ENCODE data around the gene VWA1.

The VWA1 gene

DNA sequence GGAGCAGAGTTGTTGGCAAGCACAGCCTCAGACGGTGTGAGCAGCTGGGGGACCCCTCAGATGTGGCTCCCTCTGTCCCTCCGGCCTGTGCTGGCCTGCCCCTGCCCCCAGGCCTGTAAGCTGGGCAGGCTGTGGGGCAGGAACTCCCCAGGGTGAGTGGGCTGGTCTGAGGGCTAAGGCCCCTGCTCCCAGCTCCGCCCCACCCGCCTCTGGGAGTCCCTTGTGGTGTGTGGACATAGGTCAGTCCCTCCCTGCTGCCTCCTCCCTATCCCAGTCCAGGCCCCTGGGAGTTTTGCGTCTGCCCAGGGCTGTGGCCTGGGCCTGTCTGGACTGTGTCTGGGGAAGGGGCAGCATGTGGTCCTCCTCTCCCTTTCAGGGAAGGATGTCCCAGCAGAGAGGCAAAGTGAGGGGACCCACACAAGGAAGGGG, 3.6 kb upstream of the VWA1 start:
- TF ChIP-seq, protein P1, sequence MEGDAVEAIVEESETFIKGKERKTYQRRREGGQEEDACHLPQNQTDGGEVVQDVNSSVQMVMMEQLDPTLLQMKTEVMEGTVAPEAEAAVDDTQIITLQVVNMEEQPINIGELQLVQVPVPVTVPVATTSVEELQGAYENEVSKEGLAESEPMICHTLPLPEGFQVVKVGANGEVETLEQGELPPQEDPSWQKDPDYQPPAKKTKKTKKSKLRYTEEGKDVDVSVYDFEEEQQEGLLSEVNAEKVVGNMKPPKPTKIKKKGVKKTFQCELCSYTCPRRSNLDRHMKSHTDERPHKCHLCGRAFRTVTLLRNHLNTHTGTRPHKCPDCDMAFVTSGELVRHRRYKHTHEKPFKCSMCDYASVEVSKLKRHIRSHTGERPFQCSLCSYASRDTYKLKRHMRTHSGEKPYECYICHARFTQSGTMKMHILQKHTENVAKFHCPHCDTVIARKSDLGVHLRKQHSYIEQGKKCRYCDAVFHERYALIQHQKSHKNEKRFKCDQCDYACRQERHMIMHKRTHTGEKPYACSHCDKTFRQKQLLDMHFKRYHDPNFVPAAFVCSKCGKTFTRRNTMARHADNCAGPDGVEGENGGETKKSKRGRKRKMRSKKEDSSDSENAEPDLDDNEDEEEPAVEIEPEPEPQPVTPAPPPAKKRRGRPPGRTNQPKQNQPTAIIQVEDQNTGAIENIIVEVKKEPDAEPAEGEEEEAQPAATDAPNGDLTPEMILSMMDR (IDR thresholded peaks at IDR 0.05; ENCODE audit: poor library complexity, severe bottlenecking): no peak

DNA sequence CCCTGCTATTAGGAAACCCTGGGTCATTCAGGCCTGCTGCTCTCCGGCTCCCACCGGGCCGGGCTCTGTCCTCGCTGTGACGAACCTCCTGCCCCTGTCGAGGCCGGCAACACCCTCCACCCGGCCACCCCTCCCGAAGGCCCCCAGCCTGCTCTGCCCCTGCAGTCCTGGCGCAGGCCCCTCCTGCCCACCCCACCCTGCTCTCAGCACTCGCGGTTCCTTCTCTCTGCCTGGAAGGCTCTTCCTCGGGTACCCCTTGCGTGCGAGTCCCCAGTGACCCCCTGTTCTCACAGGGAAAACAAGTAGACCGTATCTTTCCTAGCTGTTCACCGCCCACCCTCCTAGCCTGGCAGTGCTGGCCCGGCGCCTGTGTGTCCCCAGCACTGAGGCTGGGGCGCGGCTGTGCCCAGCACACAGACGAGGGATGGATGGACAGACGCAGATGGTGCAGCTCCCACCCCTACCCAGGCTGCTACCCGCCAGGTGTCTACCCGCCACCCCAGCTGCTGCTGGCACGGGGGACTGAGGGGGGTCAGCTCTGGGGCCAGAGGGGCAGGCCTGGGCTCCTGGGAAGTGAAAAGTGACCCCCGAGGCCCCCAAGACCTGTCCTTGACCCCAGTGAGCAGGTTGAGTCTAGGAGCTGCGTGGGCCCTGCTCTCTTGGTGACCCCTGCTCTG, 3.1 kb upstream of the VWA1 start:
- no peak for ATAC-seq (ENCODE audit: low read depth)
- Histone ChIP-seq H3K36me3 (ENCODE audit: low read depth) (no peaks in the 10 kb centered on the region), H3K27ac (ENCODE audit: poor library complexity, severe bottlenecking) (peak overlapping the region; percentile 14), H3K4me1 (ENCODE audit: insufficient read depth, poor library complexity, severe bottlenecking) (peaks cover 9% of the 10 kb centered on the region), H3K27me3 (ENCODE audit: insufficient read depth, poor library complexity, severe bottlenecking) (no peaks in the 10 kb centered on the region), H3K9me3 (ENCODE audit: severe bottlenecking) (no peaks in the 10 kb centered on the region), H3K4me3 (ENCODE audit: severe bottlenecking) (no peak overlapping the region)
- no peak for DNase-seq (ENCODE audit: low spot score)
- TF ChIP-seq, protein P1 (IDR thresholded peaks at IDR 0.05; ENCODE audit: poor library complexity, severe bottlenecking): no peak

More for the DNA sequence above, 3.6 kb upstream of the VWA1 start:
- Histone ChIP-seq H3K4me1 (ENCODE audit: insufficient read depth, poor library complexity, severe bottlenecking) (peaks cover 9% of the 10 kb centered on the region), H3K36me3 (ENCODE audit: low read depth) (no peaks in the 10 kb centered on the region), H3K27ac (ENCODE audit: poor library complexity, severe bottlenecking) (peak overlapping the region; percentile 14), H3K9me3 (ENCODE audit: severe bottlenecking) (no peaks in the 10 kb centered on the region), H3K4me3 (ENCODE audit: severe bottlenecking) (no peak overlapping the region), H3K27me3 (ENCODE audit: insufficient read depth, poor library complexity, severe bottlenecking) (no peaks in the 10 kb centered on the region)
- DNase-seq (ENCODE audit: low spot score): no peak
- peak; percentile 10; the same call in 1 of the 3 replicates for ATAC-seq (ENCODE audit: low read depth)

DNA sequence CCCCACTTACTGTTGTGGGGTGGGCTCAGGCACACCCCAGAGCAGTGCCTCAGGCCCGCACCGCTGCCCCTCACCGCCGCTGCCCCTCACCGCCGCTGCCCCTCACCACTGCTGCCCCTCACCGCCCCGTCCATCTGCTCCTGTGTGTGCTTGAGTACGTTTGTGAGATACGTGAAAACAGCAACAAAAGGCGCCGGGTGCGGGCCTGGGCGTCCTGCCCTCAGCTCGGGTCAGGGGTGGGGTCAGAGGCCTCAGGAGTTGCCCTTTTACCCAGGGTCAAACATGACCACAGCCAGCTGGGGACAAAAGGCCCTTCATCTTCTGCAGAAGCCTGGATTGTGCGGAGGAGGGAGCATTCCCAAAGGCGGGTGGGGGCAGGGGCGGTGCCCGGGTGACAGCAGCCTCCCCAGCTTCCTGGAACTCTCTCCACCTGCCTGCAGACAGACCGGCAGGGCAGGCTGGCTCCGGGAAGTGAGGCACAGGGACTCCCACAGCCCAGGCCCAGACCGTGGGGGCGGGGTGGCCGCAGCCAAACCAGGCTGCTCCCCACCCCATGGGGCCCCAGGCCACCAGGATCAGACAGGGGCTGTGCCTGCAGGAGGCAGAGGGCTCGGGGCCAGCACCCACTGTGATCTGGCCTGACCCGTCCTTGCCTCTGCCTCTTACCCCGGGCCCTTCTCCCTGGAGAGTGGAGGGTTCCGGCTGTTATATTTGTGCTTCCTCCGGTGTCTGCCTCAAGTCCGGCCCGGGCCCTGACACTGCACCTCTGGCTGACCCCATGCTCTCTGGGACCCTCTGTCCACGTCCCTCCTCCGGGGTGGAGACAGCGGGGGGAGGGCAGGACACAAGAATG, 2.3 kb upstream of the VWA1 start:
- peak overlapping the region; percentile 29 for H3K27ac ChIP-seq (ENCODE audit: poor library complexity, severe bottlenecking)
- H3K27me3 ChIP-seq (ENCODE audit: insufficient read depth, poor library complexity, severe bottlenecking): no peaks in the 10 kb centered on the region
- ATAC-seq (ENCODE audit: low read depth) (peak; percentile 56), DNase-seq (ENCODE audit: low spot score) (peak; percentile 79)
- no peak overlapping the region for H3K4me3 ChIP-seq (ENCODE audit: severe bottlenecking)
- H3K9me3 ChIP-seq (ENCODE audit: severe bottlenecking): no peaks in the 10 kb centered on the region
- no peaks in the 10 kb centered on the region for H3K36me3 ChIP-seq (ENCODE audit: low read depth)
- TF ChIP-seq, protein P1 (IDR thresholded peaks at IDR 0.05; ENCODE audit: poor library complexity, severe bottlenecking): no peak
- peaks cover 9% of the 10 kb centered on the region for H3K4me1 ChIP-seq (ENCODE audit: insufficient read depth, poor library complexity, severe bottlenecking)

DNA sequence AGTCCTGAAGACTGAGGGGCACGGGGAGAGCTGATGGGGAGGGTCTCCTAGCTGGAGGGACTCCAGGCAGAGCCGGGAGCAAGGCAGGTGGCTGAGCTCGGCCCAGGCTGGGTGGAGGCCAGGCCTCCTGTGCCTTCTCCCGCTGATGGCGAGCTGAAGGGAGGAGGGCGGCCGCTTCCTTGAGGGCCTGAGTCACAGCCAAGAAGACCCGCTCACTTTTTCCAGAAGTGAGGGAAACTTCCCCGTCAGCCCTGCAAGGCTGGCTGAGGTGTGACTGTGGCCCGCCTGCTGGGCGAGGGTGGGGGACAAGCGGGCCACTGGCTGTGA, 1.7 kb upstream of the VWA1 start:
- TF ChIP-seq, protein P1 (IDR thresholded peaks at IDR 0.05; ENCODE audit: poor library complexity, severe bottlenecking): no peak
- H3K27me3 ChIP-seq (ENCODE audit: insufficient read depth, poor library complexity, severe bottlenecking): no peaks in the 10 kb centered on the region
- H3K4me1 ChIP-seq (ENCODE audit: insufficient read depth, poor library complexity, severe bottlenecking): peaks cover 9% of the 10 kb centered on the region
- ATAC-seq (ENCODE audit: low read depth) (no peak), DNase-seq (ENCODE audit: low spot score) (no peak)
- H3K4me3 ChIP-seq (ENCODE audit: severe bottlenecking): no peak overlapping the region
- H3K36me3 ChIP-seq (ENCODE audit: low read depth): no peaks in the 10 kb centered on the region
- H3K27ac ChIP-seq (ENCODE audit: poor library complexity, severe bottlenecking): peak overlapping the region; percentile 29
- no peaks in the 10 kb centered on the region for H3K9me3 ChIP-seq (ENCODE audit: severe bottlenecking)

Data from RWPE2 (cell line).